Suprapubic skin (tissue), 4 donors: Measurements from ENCODE around the gene IGF2BP2. TPM values are rescaled to one million over a fixed set of nuclear protein-coding genes. Genes with fewer than 3 reads are reported as not detected.

Experiments used
- DNase-seq, 2 donors: peaks; one replicate each; pipeline ENCODE4 v3.0.0-alpha.2; 2019; ENCODE audit warnings: low spot score in 2 of 2
- H3K27ac ChIP-seq: fragments of 200-600 bp; sonication (generic); one replicate; pipeline ENCODE4 v1.5.1; 2019
- H3K27me3 ChIP-seq: fragments of 200-600 bp; sonication (generic); one replicate; pipeline ENCODE4 v1.5.1; 2019
- H3K36me3 ChIP-seq: fragments of 200-600 bp; sonication (generic); one replicate; pipeline ENCODE4 v1.5.1; 2019
- H3K4me1 ChIP-seq: fragments of 200-600 bp; sonication (generic); one replicate; pipeline ENCODE4 v1.5.1; 2019
- H3K4me3 ChIP-seq: fragments of 200-600 bp; sonication (generic); one replicate; pipeline ENCODE4 v1.5.1; 2019; ENCODE audit warnings: mild to moderate bottlenecking
- H3K9me3 ChIP-seq: fragments of 200-600 bp; sonication (generic); one replicate; pipeline ENCODE4 v1.5.1; 2019
- CTCF ChIP-seq, 2 donors: fragments of 200-600 bp in 1 of 2; fragments of 450-650 bp in 1 of 2; sonication (generic) in 1 of 2; IDR thresholded peaks; one replicate each; pipeline ENCODE4 v1.5.1; 2016 to 2019; ENCODE audit warnings: antibody characterized with exemption in 2 of 2, mild to moderate bottlenecking in 1 of 2, moderate library complexity in 1 of 2
- EP300 ChIP-seq: sonication (generic); formaldehyde crosslinking; IDR thresholded peaks from one replicate; pipeline ENCODE4 v1.6.1; 2017; ENCODE audit warnings: antibody characterized with exemption
- POLR2A ChIP-seq, 2 donors: fragments of 450-650 bp; IDR thresholded peaks; one replicate each; pipeline ENCODE4 v1.6.1; 2017; ENCODE audit warnings: antibody characterized with exemption in 2 of 2, mild to moderate bottlenecking in 2 of 2, moderate library complexity in 2 of 2
- POLR2AphosphoS5 ChIP-seq, 3 donors: sonication (generic); formaldehyde crosslinking; IDR thresholded peaks; one replicate each; pipeline ENCODE4 v1.6.1; 2017; ENCODE audit warnings: antibody characterized with exemption in 3 of 3
- WGBS: methylation state at CpG from one replicate; pipeline ENCODE4 v1.1.5; 2018; 5-methylcytosine and 5-hydroxymethylcytosine counted together
- total RNA-seq, 4 donors: library from RNA; depleted of rRNA; stranded (reverse); fragments of >200 nt; gene quantifications; one replicate each; pipeline ENCODE4 v1.1.0, GENCODE V29; 2016

The IGF2BP2 gene
- total RNA-seq, 4 donors from 2014 or later, result 7.6 to 29.9 (median 8.4) TPM

- Histone ChIP-seq H3K4me3 (no peak overlapping the region), H3K36me3 (no peaks in the 10 kb centered on the region), H3K4me1 (peaks cover 31% of the 10 kb centered on the region), H3K9me3 (no peaks in the 10 kb centered on the region), H3K27ac (no peak overlapping the region), H3K27me3 (peaks cover 28% of the 10 kb centered on the region)
- TF ChIP-seq CTCF (IDR thresholded peaks at IDR 0.05) (no peak), POLR2AphosphoS5 (IDR thresholded peaks at IDR 0.05) (no peak), EP300 (no peak), POLR2A (IDR thresholded peaks at IDR 0.05) (no peak)
- 92% methylated on average over 10 of the region's 10 CpGs for WGBS
- no peak for DNase-seq
Observed at GRCh38 chr3:185827595-185828344, 2.9 kb upstream of the IGF2BP2 start.

- Histone ChIP-seq H3K9me3 (no peaks in the 10 kb centered on the region), H3K4me3 (peak overlapping the region; percentile 66), H3K4me1 (peaks cover 37% of the 10 kb centered on the region), H3K27ac (peak overlapping the region; percentile 75), H3K36me3 (no peaks in the 10 kb centered on the region), H3K27me3 (peaks cover 31% of the 10 kb centered on the region)
- TF ChIP-seq EP300 (no peak), CTCF (IDR thresholded peaks at IDR 0.05) (no peak), POLR2A (IDR thresholded peaks at IDR 0.05) (no peak), POLR2AphosphoS5 (IDR thresholded peaks at IDR 0.05) (no peak)
- WGBS, result 2% methylated on average over 12 of the region's 90 CpGs
- peak; percentile 69 to 84 for DNase-seq
Observed at GRCh38 chr3:185825639-185826481, 1.0 kb upstream of the IGF2BP2 start.

DNA sequence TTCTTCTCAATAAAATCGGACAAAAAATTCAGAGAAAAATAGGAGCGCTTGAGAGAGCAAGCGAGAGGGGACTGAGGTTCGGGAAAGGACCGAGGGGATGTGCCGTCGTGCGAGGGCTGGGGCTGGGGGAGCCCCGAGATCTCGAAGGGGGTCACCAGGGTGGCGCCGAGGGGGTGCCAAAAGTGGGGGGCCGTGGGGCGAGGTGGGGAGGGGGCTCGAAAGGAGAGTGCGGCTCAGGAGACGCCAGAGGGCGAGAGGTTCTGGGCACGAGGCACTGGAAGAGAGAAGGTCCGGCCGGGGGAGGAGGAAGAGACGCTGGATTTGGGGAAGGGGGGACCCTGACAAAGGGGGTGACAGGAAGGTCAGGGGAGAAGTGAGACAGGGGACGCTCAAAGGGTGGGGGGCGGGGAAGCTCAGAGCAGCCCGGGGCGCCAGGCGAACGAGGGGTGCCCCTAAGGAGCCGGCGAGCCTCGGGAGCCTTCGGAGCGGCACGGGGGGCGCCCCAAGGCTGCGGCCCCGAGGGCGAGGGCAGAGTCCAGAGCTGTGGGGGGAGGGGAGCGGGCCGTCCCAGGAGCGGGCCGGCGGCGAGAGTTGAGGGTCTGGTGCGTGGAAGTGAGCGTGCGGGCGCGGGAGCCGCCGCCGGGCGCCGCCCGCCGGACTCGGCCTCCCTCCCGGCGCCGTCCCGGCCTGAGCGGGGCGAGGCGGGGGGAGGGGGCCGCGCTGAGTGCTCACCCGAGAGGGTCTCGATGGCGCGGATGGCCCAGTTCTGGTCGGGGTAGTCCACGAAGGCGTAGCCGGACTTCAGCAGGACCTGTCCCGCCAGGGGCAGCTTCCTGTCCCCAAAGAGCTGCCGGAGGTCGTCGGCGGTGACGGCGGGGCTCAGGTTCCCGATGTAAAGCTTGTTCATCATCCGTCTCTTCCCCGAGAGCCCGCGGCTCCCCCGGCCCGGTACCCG lies 514 bp downstream of the IGF2BP2 start:
- H3K27me3 ChIP-seq, result peaks cover 38% of the 10 kb centered on the region
- under 1% methylated on average over 44 of the region's 89 CpGs for WGBS
- peaks cover 37% of the 10 kb centered on the region for H3K4me1 ChIP-seq
- H3K9me3 ChIP-seq, result no peaks in the 10 kb centered on the region
- TF ChIP-seq POLR2A (IDR thresholded peaks at IDR 0.05) (no peak), EP300 (no peak)
- H3K36me3 ChIP-seq, result no peaks in the 10 kb centered on the region
- DNase-seq, result peak in 1 of 2 donors; percentile 73
- H3K27ac ChIP-seq, result peak overlapping the region; percentile 75
- peak overlapping the region; percentile 66 for H3K4me3 ChIP-seq

DNA sequence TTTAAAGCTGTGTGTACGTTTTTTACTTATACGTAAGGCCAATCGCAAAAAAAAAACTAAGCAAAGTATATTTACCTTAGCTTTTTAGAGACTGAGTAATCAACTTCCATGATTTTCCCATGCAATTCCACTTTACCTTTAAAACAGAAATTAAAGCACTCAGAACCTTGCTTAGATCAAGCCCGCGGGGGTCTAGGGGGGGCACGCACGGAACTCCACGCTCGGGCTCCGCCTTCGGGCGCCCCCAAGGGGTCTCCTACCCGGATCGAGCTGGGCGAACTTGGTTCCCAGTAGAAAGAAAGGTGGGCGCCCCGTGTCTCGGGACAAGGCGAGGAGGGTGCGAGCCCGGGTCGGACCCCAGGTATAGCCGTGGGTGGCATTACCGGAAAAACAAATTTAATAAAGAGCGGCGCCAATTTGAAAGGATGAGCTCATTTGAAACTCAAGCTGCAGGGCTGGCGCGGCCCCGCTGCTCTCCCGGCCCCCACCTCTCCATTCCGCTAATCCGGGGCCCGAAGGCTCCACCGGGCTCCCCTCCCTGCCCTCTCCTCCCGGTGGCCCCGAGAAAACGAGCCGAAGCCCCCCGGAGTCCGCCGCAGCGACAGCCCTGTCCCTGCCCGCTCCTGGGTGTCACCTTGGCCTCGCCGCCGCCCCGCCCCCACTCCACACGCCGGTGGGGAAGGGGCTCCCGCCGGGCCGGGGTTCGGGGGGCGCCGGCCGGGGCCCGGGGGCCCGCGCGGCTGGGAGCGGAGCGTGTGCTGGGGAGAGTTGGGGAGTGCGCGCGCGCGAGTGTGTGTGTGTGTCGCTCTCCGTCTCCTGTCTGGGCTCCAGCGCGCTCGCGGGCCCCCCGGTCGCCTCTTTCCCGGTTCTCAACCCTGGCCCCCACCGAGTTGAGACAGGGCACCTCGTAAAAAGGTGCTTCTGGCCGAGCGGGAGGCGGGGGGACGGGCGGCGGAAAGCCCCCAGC lies 1.5 kb downstream of the IGF2BP2 start:
- no peak for TF ChIP-seq POLR2A (IDR thresholded peaks at IDR 0.05)
- TF ChIP-seq EP300, result no peak
- no peak for TF ChIP-seq CTCF (IDR thresholded peaks at IDR 0.05)
- TF ChIP-seq POLR2AphosphoS5 (IDR thresholded peaks at IDR 0.05), result no peak
- Histone ChIP-seq H3K4me1 (peaks cover 37% of the 10 kb centered on the region), H3K4me3 (peak overlapping the region; percentile 66), H3K9me3 (no peaks in the 10 kb centered on the region), H3K27ac (peak overlapping the region; percentile 75), H3K36me3 (no peaks in the 10 kb centered on the region), H3K27me3 (peaks cover 38% of the 10 kb centered on the region)
- whole genome bisulfite sequencing, result under 1% methylated on average over 57 of the region's 84 CpGs
- DNase-seq, result peak in 1 of 2 donors; percentile 64
